Measurements from ENCODE around the gene FOXS1. TPM values are rescaled to one million over a fixed set of nuclear protein-coding genes. Genes with fewer than 3 reads are reported as not detected.

Gene FOXS1
- total and polyA plus RNA-seq, 2 donors from 2014 or later: 2.1 to 9.8 TPM

DNA sequence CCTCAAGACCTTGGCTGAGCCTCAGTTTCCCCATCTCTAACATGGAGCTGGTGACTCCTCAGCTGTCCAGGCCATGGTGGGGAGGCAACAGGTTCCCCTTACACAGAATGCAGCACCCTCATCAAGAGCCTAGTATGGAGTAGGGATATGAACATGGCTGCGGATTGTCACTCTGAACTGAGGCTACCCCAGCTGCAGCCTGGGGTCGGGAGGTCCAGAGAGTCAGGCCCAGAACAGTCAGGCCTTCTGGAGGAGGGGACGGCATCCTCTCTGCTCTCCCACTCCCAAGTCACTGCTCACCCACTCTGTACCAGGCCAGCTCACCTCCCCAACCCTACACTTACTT, 1.4 kb upstream of the FOXS1 start:
- no peak for DNase-seq
- H3K9me3 ChIP-seq (ENCODE audit: control insufficient read depth in 2 of 3, insufficient read depth in 1 of 3, low read length in 3 of 3): no peaks in the 10 kb centered on the region
- no peak overlapping the region for H3K4me3 ChIP-seq (ENCODE audit: low read length in 3 of 3)
- no peak for FAIRE-seq
- intact Hi-C loops (cut with DNase I): no loop called here
- no peak overlapping the region for H3K27ac ChIP-seq (ENCODE audit: low read depth in 2 of 2, low read length in 2 of 2)
- peaks cover 3% of the 10 kb centered on the region for H3K27me3 ChIP-seq (ENCODE audit: control insufficient read depth, insufficient read depth, low read length)
- no peak overlapping the region for H3K9ac ChIP-seq (ENCODE audit: low read length in 3 of 3)
- TF ChIP-seq, protein P1, sequence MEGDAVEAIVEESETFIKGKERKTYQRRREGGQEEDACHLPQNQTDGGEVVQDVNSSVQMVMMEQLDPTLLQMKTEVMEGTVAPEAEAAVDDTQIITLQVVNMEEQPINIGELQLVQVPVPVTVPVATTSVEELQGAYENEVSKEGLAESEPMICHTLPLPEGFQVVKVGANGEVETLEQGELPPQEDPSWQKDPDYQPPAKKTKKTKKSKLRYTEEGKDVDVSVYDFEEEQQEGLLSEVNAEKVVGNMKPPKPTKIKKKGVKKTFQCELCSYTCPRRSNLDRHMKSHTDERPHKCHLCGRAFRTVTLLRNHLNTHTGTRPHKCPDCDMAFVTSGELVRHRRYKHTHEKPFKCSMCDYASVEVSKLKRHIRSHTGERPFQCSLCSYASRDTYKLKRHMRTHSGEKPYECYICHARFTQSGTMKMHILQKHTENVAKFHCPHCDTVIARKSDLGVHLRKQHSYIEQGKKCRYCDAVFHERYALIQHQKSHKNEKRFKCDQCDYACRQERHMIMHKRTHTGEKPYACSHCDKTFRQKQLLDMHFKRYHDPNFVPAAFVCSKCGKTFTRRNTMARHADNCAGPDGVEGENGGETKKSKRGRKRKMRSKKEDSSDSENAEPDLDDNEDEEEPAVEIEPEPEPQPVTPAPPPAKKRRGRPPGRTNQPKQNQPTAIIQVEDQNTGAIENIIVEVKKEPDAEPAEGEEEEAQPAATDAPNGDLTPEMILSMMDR (IDR thresholded peaks at IDR 0.05; ENCODE audit: borderline replicate concordance, extremely low read depth, insufficient read depth): no peak
- H3K4me1 ChIP-seq (ENCODE audit: control insufficient read depth in 2 of 3, insufficient read depth in 2 of 3, low read depth in 1 of 3, low read length in 3 of 3): peaks cover 0 to 14% (median 6%) of the 10 kb centered on the region in 3 donors
- H3K36me3 ChIP-seq (ENCODE audit: control insufficient read depth in 2 of 3, insufficient read depth in 3 of 3, low read length in 3 of 3): no peaks in the 10 kb centered on the region

- H3K4me3 ChIP-seq (ENCODE audit: low read length in 3 of 3): peak overlapping the region in 1 of 3 donors; percentile 55
- FAIRE-seq (no peak), DNase-seq (no peak)
- H3K9ac ChIP-seq (ENCODE audit: low read length in 3 of 3): no peak overlapping the region
- H3K27ac ChIP-seq (ENCODE audit: low read depth in 2 of 2, low read length in 2 of 2): peak overlapping the region in 1 of 2 donors; percentile 22
- H3K9me3 ChIP-seq (ENCODE audit: control insufficient read depth in 2 of 3, insufficient read depth in 1 of 3, low read length in 3 of 3): no peaks in the 10 kb centered on the region
- H3K4me1 ChIP-seq (ENCODE audit: control insufficient read depth in 2 of 3, insufficient read depth in 2 of 3, low read depth in 1 of 3, low read length in 3 of 3): peaks cover 0 to 19% (median 6%) of the 10 kb centered on the region in 3 donors
- H3K36me3 ChIP-seq (ENCODE audit: control insufficient read depth in 2 of 3, insufficient read depth in 3 of 3, low read length in 3 of 3): no peaks in the 10 kb centered on the region
- intact Hi-C loops (cut with DNase I): no loop called here
- TF ChIP-seq, protein P1 (IDR thresholded peaks at IDR 0.05; ENCODE audit: borderline replicate concordance, extremely low read depth, insufficient read depth): no peak
- peaks cover 3% of the 10 kb centered on the region for H3K27me3 ChIP-seq (ENCODE audit: control insufficient read depth, insufficient read depth, low read length)
These were observed 586 bp downstream of the FOXS1 start for GRCh38 chr20:31844737-31845299.

- H3K4me1 ChIP-seq (ENCODE audit: control insufficient read depth in 2 of 3, insufficient read depth in 2 of 3, low read depth in 1 of 3, low read length in 3 of 3): peaks cover 0 to 21% (median 6%) of the 10 kb centered on the region in 3 donors
- peaks cover under 1% of the 10 kb centered on the region for H3K27me3 ChIP-seq (ENCODE audit: control insufficient read depth, insufficient read depth, low read length)
- H3K36me3 ChIP-seq (ENCODE audit: control insufficient read depth in 2 of 3, insufficient read depth in 3 of 3, low read length in 3 of 3): no peaks in the 10 kb centered on the region
- H3K9me3 ChIP-seq (ENCODE audit: control insufficient read depth in 2 of 3, insufficient read depth in 1 of 3, low read length in 3 of 3): no peaks in the 10 kb centered on the region
- TF ChIP-seq, protein P1 (IDR thresholded peaks at IDR 0.05; ENCODE audit: borderline replicate concordance, extremely low read depth, insufficient read depth): no peak
- H3K27ac ChIP-seq (ENCODE audit: low read depth in 2 of 2, low read length in 2 of 2): peak overlapping the region; percentile 60 to 69
- intact Hi-C loops (cut with DNase I): no loop called here
- FAIRE-seq (no peak), DNase-seq (no peak)
- H3K4me3 ChIP-seq (ENCODE audit: low read length in 3 of 3): peak overlapping the region in 1 of 3 donors; percentile 55
- peak overlapping the region in 1 of 3 donors; percentile 51 for H3K9ac ChIP-seq (ENCODE audit: low read length in 3 of 3)
These were observed 1.5 kb downstream of the FOXS1 start for GRCh38 chr20:31843881-31844280.

- intact Hi-C loops (cut with DNase I): no loop called here
- FAIRE-seq: no peak
These were observed 2.1 kb downstream of the FOXS1 start for GRCh38 chr20:31843288-31843687.

More at GRCh38 chr20:31843288-31843687, 2.1 kb downstream of the FOXS1 start:
- DNase-seq: no peak
- TF ChIP-seq, protein P1 (IDR thresholded peaks at IDR 0.05; ENCODE audit: borderline replicate concordance, extremely low read depth, insufficient read depth): no peak
- Histone ChIP-seq H3K9me3 (ENCODE audit: control insufficient read depth in 2 of 3, insufficient read depth in 1 of 3, low read length in 3 of 3) (no peaks in the 10 kb centered on the region), H3K4me1 (ENCODE audit: control insufficient read depth in 2 of 3, insufficient read depth in 2 of 3, low read depth in 1 of 3, low read length in 3 of 3) (peaks cover 0 to 22% (median 6%) of the 10 kb centered on the region in 3 donors), H3K4me3 (ENCODE audit: low read length in 3 of 3) (peak overlapping the region in 1 of 3 donors; percentile 55), H3K36me3 (ENCODE audit: control insufficient read depth in 2 of 3, insufficient read depth in 3 of 3, low read length in 3 of 3) (no peaks in the 10 kb centered on the region), H3K27ac (ENCODE audit: low read depth in 2 of 2, low read length in 2 of 2) (peak overlapping the region; percentile 69 to 78), H3K9ac (ENCODE audit: low read length in 3 of 3) (peak overlapping the region in 1 of 3 donors; percentile 51), H3K27me3 (ENCODE audit: control insufficient read depth, insufficient read depth, low read length) (no peaks in the 10 kb centered on the region)
